OCI-LY3 (cell line): ENCODE data around the gene IPO8.

Experiments used
- H2AFZ ChIP-seq: fragments of 200-600, 300-600 bp; shearing (Covaris generic); 2 replicates; pipeline ENCODE4 v1.6.0; 2014; ENCODE audit warnings: antibody characterized with exemption, low read depth, low read length
- H3K27ac ChIP-seq: fragments of 200-600, 300-600 bp; sonication (generic); 2 replicates; pipeline ENCODE4 v1.5.1; 2014; ENCODE audit warnings: mild to moderate bottlenecking, low read length, moderate library complexity, mixed read lengths
- H3K27me3 ChIP-seq: fragments of 200-600, 300-600 bp; sonication (generic); 2 replicates; pipeline ENCODE4 v1.6.1; 2014; ENCODE audit warnings: low read depth, low read length, mixed read lengths
- H3K36me3 ChIP-seq: fragments of 200-600, 300-600 bp; sonication (generic); replicated peaks from 2 replicates; pipeline ENCODE3; 2014; ENCODE audit warnings: low read depth, low read length, mixed read lengths
- H3K4me1 ChIP-seq: fragments of 300-600, 200-600 bp; sonication (generic); 2 replicates; pipeline ENCODE4 v1.6.1; 2014; ENCODE audit warnings: low read length, mixed read lengths
- H3K4me2 ChIP-seq: fragments of 200-600, 300-600 bp; sonication (generic); 2 replicates; pipeline ENCODE4 v1.6.1; 2014; ENCODE audit warnings: low read length, mixed read lengths
- H3K4me3 ChIP-seq: fragments of 300-600, 200-600 bp; sonication (generic); 2 replicates; pipeline ENCODE4 v1.5.1; 2014; ENCODE audit warnings: antibody characterized with exemption, mild to moderate bottlenecking, low read length, moderate library complexity
- H3K79me2 ChIP-seq: fragments of 300-600, 200-600 bp; shearing (Covaris generic); 2 replicates; pipeline ENCODE4 v1.6.1; 2014; ENCODE audit warnings: mild to moderate bottlenecking, low read length, mixed read lengths
- H3K9ac ChIP-seq: fragments of 300-600, 200-600 bp; shearing (Covaris generic); 2 replicates; pipeline ENCODE4 v1.6.0; 2014; ENCODE audit warnings: mild to moderate bottlenecking, low read length, moderate library complexity
- H3K9me3 ChIP-seq: fragments of 200-600, 300-600 bp; shearing (Covaris generic); 2 replicates; pipeline ENCODE4 v1.6.1; 2014; ENCODE audit warnings: low read length, mixed read lengths; ENCODE audit not compliant: insufficient read depth
- H4K20me1 ChIP-seq: fragments of 200-600, 300-600 bp; sonication (generic); 2 replicates; pipeline ENCODE4 v1.6.1; 2016; ENCODE audit warnings: low read length, mixed read lengths; ENCODE audit not compliant: insufficient read depth
- EZH2phosphoT487 ChIP-seq: fragments of 200-600 bp; shearing (Covaris generic); IDR thresholded peaks from 2 replicates; pipeline ENCODE4 v1.6.1; 2018; ENCODE audit warnings: antibody characterized with exemption, mixed run types, low read depth
- TF ChIP-seq, protein P1 (sequence below): fragments of 200-600, 300-600 bp; sonication (generic); IDR thresholded peaks from 2 replicates; pipeline ENCODE4 v1.5.1; 2014; ENCODE audit warnings: antibody characterized with exemption, low read length, low read depth

The IPO8 gene

DNA sequence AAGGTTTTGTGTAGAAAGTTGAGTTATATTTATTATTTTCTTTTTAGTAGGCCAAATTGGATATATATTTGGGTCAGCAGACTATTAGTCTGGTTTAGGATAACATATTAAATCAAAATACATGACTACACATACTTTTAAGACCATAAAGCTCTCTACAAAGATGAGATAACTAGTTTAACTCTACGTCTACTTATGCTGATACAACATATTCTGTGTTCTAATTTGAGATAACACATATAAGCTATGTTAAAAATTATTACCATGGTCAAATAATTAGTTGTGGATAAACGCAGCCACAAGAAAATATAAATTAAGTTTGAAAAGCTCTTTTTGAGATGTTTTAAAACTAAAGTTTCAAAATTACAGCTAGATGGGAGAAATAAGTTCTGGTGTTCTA is 55.3 kb downstream of the IPO8 start:
- Histone ChIP-seq H4K20me1 (no peaks in the 10 kb centered on the region), H3K4me2 (no peak overlapping the region), H3K27ac (no peak overlapping the region), H3K79me2 (no peaks in the 10 kb centered on the region), H3K36me3 (peaks cover 13% of the 10 kb centered on the region), H3K9me3 (no peaks in the 10 kb centered on the region), H2AFZ (no peak overlapping the region), H3K9ac (no peak overlapping the region), H3K4me1 (no peaks in the 10 kb centered on the region), H3K4me3 (no peak overlapping the region), H3K27me3 (no peaks in the 10 kb centered on the region)
- TF ChIP-seq, protein P1, sequence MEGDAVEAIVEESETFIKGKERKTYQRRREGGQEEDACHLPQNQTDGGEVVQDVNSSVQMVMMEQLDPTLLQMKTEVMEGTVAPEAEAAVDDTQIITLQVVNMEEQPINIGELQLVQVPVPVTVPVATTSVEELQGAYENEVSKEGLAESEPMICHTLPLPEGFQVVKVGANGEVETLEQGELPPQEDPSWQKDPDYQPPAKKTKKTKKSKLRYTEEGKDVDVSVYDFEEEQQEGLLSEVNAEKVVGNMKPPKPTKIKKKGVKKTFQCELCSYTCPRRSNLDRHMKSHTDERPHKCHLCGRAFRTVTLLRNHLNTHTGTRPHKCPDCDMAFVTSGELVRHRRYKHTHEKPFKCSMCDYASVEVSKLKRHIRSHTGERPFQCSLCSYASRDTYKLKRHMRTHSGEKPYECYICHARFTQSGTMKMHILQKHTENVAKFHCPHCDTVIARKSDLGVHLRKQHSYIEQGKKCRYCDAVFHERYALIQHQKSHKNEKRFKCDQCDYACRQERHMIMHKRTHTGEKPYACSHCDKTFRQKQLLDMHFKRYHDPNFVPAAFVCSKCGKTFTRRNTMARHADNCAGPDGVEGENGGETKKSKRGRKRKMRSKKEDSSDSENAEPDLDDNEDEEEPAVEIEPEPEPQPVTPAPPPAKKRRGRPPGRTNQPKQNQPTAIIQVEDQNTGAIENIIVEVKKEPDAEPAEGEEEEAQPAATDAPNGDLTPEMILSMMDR = no peak
- TF ChIP-seq EZH2phosphoT487 = no peak

GRCh38 chr12:30635385-30635784 is 60.3 kb downstream of the IPO8 start:
- H3K4me2 ChIP-seq = no peak overlapping the region
- H2AFZ ChIP-seq = no peak overlapping the region
- no peaks in the 10 kb centered on the region for H3K4me1 ChIP-seq
- H3K9ac ChIP-seq = no peak overlapping the region
- no peak overlapping the region for H3K27ac ChIP-seq
- no peaks in the 10 kb centered on the region for H3K79me2 ChIP-seq
- H4K20me1 ChIP-seq = no peaks in the 10 kb centered on the region
- H3K27me3 ChIP-seq = no peaks in the 10 kb centered on the region
- TF ChIP-seq EZH2phosphoT487 = no peak
- TF ChIP-seq, protein P1 = no peak
- peaks cover 32% of the 10 kb centered on the region for H3K36me3 ChIP-seq
- H3K4me3 ChIP-seq = no peak overlapping the region
- H3K9me3 ChIP-seq = no peaks in the 10 kb centered on the region

GRCh38 chr12:30631740-30632139 is 63.9 kb downstream of the IPO8 start:
- no peaks in the 10 kb centered on the region for H3K9me3 ChIP-seq
- no peak overlapping the region for H3K27ac ChIP-seq
- peaks cover 30% of the 10 kb centered on the region for H3K36me3 ChIP-seq
- H3K4me3 ChIP-seq = no peak overlapping the region
- H3K79me2 ChIP-seq = no peaks in the 10 kb centered on the region
- no peak overlapping the region for H3K9ac ChIP-seq
- H3K4me1 ChIP-seq = no peaks in the 10 kb centered on the region
- H3K4me2 ChIP-seq = no peak overlapping the region
- TF ChIP-seq EZH2phosphoT487 = no peak
- TF ChIP-seq, protein P1 = no peak
- no peaks in the 10 kb centered on the region for H3K27me3 ChIP-seq
- no peaks in the 10 kb centered on the region for H4K20me1 ChIP-seq
- no peak overlapping the region for H2AFZ ChIP-seq

- Histone ChIP-seq H3K4me1 (no peaks in the 10 kb centered on the region), H4K20me1 (no peaks in the 10 kb centered on the region), H3K4me3 (no peak overlapping the region), H3K36me3 (peaks cover 25% of the 10 kb centered on the region), H2AFZ (no peak overlapping the region), H3K27ac (no peak overlapping the region), H3K9ac (no peak overlapping the region), H3K9me3 (no peaks in the 10 kb centered on the region), H3K79me2 (no peaks in the 10 kb centered on the region), H3K4me2 (no peak overlapping the region), H3K27me3 (no peaks in the 10 kb centered on the region)
- TF ChIP-seq EZH2phosphoT487 = no peak
- TF ChIP-seq, protein P1 = no peak
Measured at GRCh38 chr12:30630979-30631285, 64.7 kb downstream of the IPO8 start.
